Measurements from ENCODE around the gene WDPCP.

- no peak for TF ChIP-seq CTCF (IDR thresholded peaks at IDR 0.05)
- no peak for TF ChIP-seq POLR2AphosphoS5 (IDR thresholded peaks at IDR 0.05)
- no peak for TF ChIP-seq POLR2A (IDR thresholded peaks at IDR 0.05)
Observed at GRCh38 chr2:63613391-63613901, 25.2 kb upstream of the WDPCP start.
